ENCODE data around the gene RAD51B. TPM values are rescaled to one million over a fixed set of nuclear protein-coding genes. Genes with fewer than 3 reads are reported as not detected.

Gene RAD51B
- total RNA-seq, 6 donors from 2014 or later, result 10.6 to 63.9 (median 18.4) TPM

- no peak overlapping the region for H3K4me3 ChIP-seq
- H3K36me3 ChIP-seq, result no peaks in the 10 kb centered on the region
- TF ChIP-seq EP300 (IDR thresholded peaks at IDR 0.05), result no peak
- TF ChIP-seq POLR2AphosphoS5 (IDR thresholded peaks at IDR 0.05), result no peak
- no peak for TF ChIP-seq CTCF (IDR thresholded peaks at IDR 0.05)
- no peak for TF ChIP-seq POLR2A (IDR thresholded peaks at IDR 0.05)
- no peak for ATAC-seq (ENCODE audit: low FRiP score in 2 of 2)
- peaks cover 0 to 5% (median under 1%) of the 10 kb centered on the region in 4 donors for H3K4me1 ChIP-seq
- no peaks in the 10 kb centered on the region for H3K9me3 ChIP-seq
- DNase-seq, result no peak
- H3K27me3 ChIP-seq, result no peaks in the 10 kb centered on the region
- H3K27ac ChIP-seq, result no peak overlapping the region
- WGBS, 2 donors, result 71 to 90% methylated on average over 1 of the region's 1 CpG
Measured at GRCh38 chr14:68153275-68153674, 333.7 kb downstream of the RAD51B start.

GRCh38 chr14:68154275-68154674 is 334.7 kb downstream of the RAD51B start:
- H3K4me1 ChIP-seq, result peaks cover 0 to 5% (median 2%) of the 10 kb centered on the region in 4 donors
- TF ChIP-seq POLR2AphosphoS5 (IDR thresholded peaks at IDR 0.05), result no peak
- no peak for TF ChIP-seq EP300 (IDR thresholded peaks at IDR 0.05)
- TF ChIP-seq CTCF (IDR thresholded peaks at IDR 0.05), result no peak
- TF ChIP-seq POLR2A (IDR thresholded peaks at IDR 0.05), result no peak
- ATAC-seq (ENCODE audit: low FRiP score in 2 of 2) (no peak), DNase-seq (no peak)
- WGBS, 2 donors, result 95 to 98% methylated on average over 2 of the region's 2 CpGs
- no peaks in the 10 kb centered on the region for H3K27me3 ChIP-seq
- no peaks in the 10 kb centered on the region for H3K9me3 ChIP-seq
- H3K36me3 ChIP-seq, result no peaks in the 10 kb centered on the region
- no peak overlapping the region for H3K4me3 ChIP-seq
- H3K27ac ChIP-seq, result no peak overlapping the region

GRCh38 chr14:68157971-68158371 is 338.4 kb downstream of the RAD51B start:
- no peaks in the 10 kb centered on the region for H3K36me3 ChIP-seq
- no peak for DNase-seq
- 80 to 87% methylated on average over 1 of the region's 1 CpG for WGBS, 2 donors
- TF ChIP-seq EP300 (IDR thresholded peaks at IDR 0.05) (no peak), POLR2AphosphoS5 (IDR thresholded peaks at IDR 0.05) (no peak), CTCF (IDR thresholded peaks at IDR 0.05) (no peak), POLR2A (IDR thresholded peaks at IDR 0.05) (no peak)
- H3K4me1 ChIP-seq, result peaks cover 0 to 5% (median 2%) of the 10 kb centered on the region in 4 donors
- ATAC-seq (ENCODE audit: low FRiP score in 2 of 2), result no peak
- H3K9me3 ChIP-seq, result no peaks in the 10 kb centered on the region
- no peaks in the 10 kb centered on the region for H3K27me3 ChIP-seq
- H3K4me3 ChIP-seq, result no peak overlapping the region
- H3K27ac ChIP-seq, result no peak overlapping the region

- WGBS, 2 donors, result 84 to 90% methylated on average over 4 of the region's 4 CpGs
- Histone ChIP-seq H3K9me3 (no peaks in the 10 kb centered on the region), H3K36me3 (no peaks in the 10 kb centered on the region), H3K27ac (no peak overlapping the region), H3K4me1 (peaks cover 0 to 6% (median 2%) of the 10 kb centered on the region in 4 donors), H3K4me3 (no peak overlapping the region), H3K27me3 (no peaks in the 10 kb centered on the region)
- no peak for ATAC-seq (ENCODE audit: low FRiP score in 2 of 2)
- no peak for TF ChIP-seq CTCF (IDR thresholded peaks at IDR 0.05)
- TF ChIP-seq POLR2AphosphoS5 (IDR thresholded peaks at IDR 0.05), result no peak
- no peak for TF ChIP-seq EP300 (IDR thresholded peaks at IDR 0.05)
- no peak for TF ChIP-seq POLR2A (IDR thresholded peaks at IDR 0.05)
- no peak for DNase-seq
Measured at GRCh38 chr14:68158640-68159039, 339.1 kb downstream of the RAD51B start.

Measured in upper lobe of left lung (tissue), 6 donors.